NCI-H1417 (cell line): ENCODE measurements around the gene MORC2.

Source experiments
- DNase-seq, 3 experiments: peaks; one replicate each; lab custom pipeline; 2025; lab: John Stamatoyannopoulos, UW

The MORC2 gene

DNA sequence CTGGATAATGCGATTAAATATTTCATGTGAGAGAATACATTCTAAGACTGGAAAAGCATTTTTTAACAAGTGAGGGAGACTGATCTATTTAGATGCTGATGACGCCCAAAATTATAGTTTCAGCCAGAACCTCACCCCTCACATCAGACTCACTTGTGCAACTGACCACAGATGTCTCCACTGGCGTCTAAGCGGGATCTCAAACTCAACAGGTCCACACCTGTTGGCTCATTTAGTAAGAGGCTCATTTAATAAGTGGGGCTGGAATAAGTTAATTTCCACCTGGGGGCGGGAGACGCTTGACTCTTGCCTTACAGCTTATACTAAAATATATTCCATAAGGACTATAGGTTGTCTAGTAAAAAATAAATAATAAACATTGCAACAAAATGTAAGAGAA is 47.5 kb downstream of the MORC2 start:
- peak in 1 of 3 experiments; percentile 47 for DNase-seq

DNA sequence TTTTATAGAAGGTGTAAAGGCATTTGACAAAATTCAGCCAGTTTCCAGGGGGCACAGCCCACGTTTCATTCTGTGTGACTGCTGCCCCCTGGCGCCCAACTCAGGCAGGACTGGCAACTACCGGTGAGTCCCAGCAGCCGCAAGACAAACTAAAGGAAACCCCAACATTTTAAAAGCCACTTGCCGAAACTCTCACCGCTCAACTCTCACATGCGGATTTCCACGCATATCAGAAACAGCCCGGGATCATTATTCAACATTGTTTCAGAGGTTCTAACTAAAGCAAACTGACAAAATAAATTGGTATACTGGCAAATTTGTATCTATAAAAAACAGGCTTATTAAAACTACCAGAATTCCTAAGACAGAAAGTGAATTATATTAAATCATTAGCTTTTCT is 48.2 kb downstream of the MORC2 start:
- DNase-seq, result peak; percentile 34 to 71 (median 41)

DNA sequence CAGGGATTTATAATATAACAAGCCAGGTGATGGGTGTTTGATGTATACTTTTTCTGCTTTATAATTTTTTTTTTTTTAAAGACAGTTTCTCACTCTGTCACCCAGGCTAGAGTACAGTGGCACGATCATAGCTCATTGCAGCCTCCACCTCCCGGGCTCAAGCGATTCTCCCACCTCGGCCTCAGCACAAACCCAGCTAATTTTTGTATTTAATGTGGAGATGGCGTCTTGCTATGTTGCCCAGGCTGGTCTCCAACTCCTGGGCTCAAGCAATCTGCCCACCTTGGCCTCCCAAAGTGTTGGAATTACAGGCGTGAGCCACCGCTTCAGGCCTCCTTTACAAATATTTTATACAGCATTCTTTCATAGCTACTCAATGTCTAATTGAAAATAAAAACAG is 48.6 kb downstream of the MORC2 start:
- no peak for DNase-seq

DNA sequence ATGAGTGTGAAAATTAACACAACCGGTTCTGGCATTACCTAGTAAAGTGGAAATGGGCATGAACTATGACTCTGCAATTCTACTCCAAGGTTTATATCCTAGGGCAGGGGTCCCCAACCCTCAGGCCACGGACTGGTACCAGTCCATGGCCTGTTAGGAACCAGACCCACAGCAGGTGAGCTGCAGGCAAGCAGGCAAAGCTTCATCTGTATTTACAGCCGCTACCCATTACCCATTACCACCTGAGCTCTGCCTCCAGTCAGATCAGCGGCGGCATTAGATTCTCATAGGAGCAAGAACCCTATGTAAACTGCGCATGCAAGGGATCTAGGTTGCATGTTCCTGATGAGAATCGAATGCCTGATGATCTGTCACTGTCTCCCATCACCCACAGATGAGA is 49.8 kb downstream of the MORC2 start:
- DNase-seq, result no peak

DNA sequence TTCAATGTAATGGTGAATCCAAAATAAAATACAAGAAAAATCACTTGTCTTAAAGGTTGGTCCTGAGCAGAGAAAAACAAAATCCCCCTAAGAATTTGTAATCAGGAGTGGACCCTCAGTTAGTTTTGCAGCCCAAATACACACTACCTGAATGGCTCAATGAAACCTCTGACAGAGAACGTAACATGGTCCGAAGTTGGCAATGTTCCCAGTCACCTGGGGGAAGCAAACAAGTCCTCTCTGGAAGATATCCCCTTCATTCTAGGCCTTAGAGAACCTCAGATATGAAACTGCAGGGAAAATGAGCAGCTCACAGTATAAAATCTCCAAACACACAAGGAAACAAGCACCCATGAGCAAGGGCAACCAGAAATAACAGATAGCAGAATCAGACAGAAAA is 58.2 kb downstream of the MORC2 start:
- no peak for DNase-seq

DNA sequence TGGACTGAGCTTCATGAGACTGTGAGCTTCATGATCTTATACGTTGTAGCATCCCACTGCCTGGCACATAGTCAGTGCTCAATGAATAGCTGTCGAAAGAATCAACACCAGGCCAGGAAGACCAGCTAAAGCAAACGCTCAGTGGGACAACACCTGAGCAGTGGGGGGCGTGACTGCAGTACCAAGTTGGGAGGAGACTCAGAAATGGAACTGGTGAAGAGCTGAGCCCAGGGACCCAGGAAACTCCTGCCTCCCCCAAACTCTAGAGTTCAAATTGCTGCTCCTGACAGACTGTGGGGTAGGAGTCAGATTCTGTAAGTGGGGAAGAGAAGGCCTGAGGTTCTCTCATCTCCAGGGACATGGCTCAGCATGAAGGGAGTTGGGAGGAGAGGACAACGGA is 59.3 kb downstream of the MORC2 start:
- DNase-seq, result no peak

DNA sequence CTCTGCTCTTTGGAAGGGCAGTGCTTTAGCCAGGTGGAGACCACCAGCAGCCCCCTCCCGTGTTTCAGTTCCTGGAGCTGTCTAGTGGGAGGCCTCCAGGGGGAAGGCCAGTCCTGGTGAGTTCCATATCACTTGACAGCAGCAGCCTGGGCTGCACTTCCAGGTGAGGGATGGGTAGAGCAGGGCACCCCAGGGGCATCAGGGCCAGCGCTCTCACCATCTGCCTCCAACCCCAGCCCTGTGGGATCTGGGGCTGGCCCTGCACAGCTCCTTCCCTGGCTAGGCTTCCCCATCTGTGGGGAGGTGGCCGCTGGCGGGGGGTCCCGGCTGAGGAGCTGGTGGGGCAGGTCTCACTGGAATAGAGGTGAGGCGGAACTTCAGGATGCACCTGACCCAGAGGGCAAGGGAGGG is 60.5 kb downstream of the MORC2 start:
- DNase-seq, result no peak

DNA sequence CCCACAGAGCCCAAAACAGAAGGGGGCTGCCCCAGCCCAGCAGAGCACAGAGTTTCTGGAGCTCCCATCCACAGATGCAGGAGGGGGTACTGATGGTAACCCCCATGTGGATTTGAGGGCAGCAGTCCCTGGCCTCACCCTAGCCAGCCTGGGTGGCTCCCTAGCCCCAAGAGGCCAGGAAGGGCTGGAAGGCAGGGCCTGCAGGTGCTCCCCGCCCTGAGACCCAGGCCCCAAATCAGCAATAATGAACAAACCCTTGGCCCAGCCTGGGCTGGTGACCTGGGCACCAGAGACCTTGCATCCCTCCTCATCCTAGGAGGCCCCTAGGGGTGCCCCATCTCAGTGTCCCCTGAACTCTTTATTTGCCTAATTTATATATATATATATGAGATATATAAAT is 61.6 kb downstream of the MORC2 start:
- no peak for DNase-seq

DNA sequence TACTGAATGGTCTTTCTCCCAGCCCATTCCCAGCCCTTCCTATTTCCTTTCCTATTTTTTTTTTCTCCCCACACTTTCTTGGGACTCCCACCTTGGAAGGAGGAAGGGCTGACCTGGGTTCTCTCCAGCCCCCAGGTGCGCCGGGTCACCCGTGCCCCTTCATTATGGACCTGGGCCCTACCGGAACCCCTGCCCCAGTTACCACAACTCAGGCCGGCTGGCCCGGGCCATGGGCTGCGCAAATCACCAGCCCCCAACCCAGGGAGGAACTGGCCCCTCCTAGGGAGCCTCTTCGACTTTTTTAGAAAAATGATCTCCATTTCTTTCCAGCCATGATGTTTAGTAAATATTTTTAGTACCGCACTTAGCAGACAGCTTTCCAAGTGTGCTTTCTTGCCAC is 62.2 kb downstream of the MORC2 start:
- no peak for DNase-seq

DNA sequence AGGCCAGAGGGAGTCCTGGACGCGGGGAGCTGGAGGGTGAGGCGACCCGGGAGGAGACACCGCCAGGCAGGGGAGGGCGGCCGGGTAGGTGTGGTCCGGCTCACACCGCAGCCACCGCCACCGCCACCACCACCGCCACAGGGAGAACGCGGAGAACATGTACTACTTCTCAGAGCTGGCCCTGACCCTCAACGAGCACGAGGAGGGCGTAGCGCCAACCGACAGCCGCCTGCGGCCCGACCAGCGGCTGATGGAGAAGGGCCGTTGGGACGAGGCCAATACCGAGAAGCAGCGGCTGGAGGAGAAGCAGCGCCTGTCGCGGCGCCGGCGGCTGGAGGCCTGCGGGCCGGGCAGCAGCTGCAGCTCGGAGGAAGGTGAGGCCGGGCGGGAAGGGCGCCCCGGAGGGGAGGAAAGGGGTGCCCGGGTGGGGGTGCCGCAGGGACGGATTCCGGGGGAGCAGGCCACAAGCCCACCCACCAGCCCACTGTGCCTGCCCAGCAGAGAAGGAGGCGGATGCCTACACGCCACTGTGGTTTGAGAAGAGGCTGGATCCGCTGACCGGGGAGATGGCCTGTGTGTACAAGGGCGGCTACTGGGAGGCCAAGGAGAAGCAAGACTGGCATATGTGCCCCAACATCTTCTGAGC is 62.8 kb downstream of the MORC2 start:
- no peak for DNase-seq

DNA sequence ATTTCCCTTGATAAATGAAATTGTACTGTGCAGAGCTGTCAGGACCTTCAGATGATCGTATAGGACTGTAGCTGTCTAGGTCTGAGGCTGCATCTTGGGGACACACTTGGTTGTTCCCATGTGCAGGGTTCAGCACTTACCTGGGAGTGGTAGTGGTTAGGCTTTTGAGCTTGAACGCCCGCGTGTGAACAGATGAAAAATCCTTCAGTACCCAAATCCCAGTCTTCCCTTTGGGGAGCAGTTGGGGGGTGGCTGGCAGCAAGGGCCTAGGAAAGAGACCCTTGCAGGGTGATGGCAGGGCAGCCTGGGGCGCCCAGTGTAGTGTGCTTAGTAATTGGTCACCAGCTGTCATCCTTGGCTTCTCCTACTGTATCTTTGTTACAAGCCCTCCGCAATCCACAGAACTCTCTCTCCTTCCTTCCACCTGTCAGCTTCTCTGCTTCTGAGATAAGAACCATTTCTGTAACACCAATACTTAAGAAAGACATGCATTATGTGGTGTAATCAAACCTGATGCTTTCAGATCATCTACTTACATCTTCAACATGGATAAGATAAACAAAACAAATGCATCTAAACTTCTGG is 64.6 kb downstream of the MORC2 start:
- no peak for DNase-seq

DNA sequence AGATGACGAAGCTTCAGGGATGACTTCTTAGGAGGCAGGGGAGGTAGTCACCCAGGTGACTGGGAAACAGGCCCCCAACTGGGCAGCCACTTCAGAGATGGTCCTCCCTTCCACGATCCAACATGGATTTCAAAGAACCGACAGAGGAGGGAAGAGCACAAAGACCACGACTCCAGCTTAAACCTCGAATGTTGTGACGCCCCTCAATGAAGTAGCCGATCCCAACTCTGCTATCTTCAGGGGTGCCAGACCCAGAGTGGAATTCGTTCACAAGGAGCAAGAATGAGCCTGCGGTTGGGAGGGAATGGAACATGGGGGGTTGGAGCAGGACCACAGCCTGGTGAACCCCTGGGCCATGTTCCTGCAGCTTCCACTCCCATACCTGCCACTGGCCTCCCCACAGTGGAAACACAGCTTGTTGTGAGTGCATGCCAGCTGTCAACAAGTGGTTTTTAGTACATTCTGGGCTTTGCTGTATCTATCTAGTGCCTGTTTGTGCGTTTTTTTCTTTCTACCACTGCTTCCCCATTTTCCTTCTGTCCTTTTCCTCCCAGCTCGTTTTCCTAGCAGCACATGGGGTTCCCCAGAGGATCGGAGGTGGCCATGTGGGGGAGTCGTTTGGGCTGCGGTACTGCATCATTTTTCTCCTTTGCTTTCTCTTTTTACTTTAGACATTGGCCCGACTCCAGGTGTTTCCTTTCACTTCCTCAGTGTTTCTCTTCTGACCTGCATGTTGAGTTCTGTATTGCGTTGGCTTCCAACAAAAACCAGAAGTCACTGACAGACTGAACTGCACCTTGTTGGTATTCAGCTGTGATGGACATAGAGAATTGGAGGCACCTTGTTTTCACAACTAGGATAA is 65.8 kb downstream of the MORC2 start:
- DNase-seq, result no peak

DNA sequence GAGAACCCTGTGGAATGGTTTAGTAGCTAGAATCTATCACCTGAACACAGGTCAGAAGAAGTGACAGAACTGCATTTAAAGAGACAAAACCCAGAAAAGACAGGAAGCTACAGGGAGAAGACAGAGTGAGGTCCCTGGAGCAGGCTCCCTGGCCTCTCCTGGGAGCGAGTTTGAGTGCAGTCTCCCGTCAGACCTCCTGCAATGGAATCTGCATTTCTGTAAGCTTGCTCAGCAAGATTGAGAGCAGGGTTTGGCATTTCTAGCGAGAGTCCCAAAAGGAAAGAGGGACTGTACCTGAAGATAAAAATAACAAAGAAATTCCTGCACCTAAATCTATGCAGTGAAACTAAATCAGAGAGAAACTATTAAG is 74.2 kb downstream of the MORC2 start:
- DNase-seq, result no peak

DNA sequence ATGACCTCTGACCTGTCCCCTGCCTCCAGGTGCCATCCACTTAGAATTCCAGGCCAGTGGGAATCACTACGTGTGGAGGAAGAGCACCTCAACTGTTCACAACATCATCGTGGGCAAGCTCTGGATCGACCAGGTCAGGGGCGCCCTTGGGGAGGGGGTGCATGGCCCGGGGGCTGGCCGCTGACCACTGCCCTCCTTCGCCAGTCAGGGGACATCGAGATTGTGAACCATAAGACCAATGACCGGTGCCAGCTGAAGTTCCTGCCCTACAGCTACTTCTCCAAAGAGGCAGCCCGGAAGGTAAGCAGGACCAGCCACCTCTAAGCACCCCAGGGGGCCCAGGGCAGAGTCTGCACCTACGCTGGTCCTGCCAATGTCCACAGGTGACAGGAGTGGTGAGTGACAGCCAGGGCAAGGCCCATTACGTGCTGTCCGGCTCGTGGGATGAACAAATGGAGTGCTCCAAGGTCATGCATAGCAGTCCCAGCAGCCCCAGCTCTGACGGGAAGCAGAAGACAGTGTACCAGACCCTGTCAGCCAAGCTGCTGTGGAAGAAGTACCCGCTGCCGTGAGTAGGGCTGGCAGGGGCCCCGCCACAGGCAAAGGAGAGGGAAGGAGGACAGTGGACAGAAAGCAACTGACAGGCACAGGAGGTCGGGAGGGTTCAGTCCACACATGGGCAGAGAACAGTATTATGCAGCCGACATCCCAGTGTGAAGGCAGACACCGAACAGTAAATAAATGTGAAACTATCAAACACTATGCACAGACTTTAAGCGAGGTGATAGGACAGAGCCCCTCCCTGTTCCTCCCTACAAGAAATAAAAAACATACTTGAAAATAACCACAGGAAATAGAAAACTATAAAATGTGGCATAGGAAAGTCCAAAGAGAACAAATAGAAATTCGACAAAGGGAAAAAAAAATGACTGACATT is 74.9 kb downstream of the MORC2 start:
- no peak for DNase-seq

DNA sequence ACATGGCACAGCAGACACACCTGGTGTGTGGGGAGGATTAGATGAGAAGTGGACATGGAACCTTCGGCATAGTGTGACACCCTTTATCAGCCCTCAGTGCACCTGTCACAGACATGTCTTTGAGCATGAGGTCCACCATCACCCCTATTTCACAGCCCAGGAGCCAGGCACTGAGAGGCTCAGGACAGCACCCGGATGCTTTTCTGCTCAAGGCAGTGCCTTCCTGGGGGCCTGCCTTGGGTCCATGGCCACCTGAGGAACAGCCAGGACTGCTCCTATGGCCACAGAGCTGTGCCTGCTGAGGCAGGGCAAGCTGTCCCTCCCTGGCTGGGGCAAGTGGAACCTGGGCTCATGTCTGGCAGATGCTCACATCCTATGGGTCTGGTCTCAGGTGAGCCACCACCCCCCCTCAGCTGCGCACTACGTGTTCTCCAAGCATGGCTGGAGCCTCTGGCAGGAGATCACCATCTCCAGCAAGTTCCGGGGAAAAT is 75.8 kb downstream of the MORC2 start:
- DNase-seq, result no peak

DNA sequence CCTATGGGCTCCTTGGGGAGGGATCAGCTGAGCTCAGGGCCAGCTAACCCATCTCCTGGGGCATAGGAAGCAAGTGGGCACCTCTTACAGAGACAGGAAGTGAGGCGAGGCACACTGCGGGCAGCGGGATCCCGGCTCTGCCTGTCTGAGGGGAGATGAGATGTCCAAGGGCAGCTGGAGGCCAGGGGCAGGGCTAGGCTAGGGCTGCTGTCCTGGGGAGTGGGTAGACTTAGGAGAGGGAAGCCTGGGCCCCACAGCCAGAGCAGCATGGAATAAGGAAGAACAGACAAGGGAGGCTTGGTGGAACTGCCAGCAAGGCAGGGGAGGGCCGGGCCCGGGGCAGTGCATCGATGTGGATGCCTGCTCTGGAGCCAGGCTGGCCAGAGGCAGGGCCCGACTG is 76.3 kb downstream of the MORC2 start:
- DNase-seq, result no peak

DNA sequence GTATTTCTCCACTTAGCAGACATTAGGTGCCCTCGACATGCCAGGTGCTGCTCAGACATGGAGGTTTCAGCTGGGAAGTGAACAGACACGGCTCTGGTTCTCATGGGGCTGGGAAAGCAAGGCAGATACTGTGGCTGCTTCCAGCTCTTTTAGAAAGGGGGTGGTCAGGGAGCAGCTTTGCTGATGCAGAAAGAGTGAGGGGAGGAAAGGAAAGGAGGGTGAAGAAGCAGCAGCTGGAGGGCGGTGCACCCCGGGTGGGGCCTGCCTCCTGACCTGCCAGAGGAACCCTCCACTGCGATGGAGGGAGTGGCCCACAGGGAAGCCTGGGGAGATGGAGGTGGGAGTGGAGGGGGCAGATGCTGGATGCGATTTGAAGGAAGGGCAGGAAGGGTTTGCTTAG is 76.8 kb downstream of the MORC2 start:
- no peak for DNase-seq

DNA sequence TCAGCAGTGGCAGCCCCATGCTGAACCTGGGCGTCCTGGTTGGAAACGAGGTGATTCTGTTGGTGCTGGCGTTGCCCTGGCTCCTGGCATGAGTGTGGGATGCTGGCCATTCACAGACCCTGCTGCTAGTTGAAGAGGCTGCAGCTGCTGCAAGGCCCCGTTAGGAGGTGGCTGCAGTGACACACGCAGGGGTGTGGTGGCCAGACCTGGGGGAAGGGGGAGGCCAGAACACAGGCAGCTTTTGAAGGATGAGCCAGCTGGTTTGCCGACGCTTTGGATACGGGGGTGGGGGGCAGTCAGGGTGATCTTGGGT is 77.2 kb downstream of the MORC2 start:
- DNase-seq, result peak in 1 of 3 experiments; percentile 2

DNA sequence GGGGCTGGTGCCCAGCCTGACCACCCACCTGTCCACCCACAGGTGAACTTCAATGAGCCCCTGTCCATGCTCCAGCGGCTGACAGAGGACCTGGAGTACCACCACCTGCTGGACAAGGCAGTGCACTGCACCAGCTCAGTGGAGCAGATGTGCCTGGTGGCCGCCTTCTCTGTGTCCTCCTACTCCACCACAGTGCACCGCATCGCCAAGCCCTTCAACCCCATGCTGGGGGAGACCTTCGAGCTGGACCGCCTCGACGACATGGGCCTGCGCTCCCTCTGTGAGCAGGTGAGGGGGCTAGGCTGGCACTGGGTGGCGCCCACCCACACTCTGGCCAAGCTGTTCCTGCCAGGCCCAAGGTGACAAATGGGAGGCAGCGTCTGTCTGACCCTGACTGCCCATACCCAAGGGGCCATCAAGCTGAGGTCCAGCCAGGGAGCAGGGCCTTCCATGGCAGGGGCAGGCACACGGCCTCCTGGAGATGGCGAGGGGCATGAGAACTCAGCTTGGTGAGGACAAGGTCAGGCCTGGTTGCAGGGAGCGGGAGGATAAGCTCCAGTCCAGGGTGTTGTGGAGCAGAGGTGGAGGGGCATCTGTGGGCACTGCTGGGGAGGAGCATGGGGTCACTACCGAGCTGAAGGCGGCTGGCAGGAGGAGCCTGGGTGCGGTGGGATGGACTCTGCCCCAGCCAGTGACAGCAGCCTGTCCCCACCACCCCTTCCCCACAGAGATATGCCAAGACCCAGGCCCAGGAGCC is 77.7 kb downstream of the MORC2 start:
- DNase-seq, result peak in 2 of 3 experiments; percentile 1 to 8

DNA sequence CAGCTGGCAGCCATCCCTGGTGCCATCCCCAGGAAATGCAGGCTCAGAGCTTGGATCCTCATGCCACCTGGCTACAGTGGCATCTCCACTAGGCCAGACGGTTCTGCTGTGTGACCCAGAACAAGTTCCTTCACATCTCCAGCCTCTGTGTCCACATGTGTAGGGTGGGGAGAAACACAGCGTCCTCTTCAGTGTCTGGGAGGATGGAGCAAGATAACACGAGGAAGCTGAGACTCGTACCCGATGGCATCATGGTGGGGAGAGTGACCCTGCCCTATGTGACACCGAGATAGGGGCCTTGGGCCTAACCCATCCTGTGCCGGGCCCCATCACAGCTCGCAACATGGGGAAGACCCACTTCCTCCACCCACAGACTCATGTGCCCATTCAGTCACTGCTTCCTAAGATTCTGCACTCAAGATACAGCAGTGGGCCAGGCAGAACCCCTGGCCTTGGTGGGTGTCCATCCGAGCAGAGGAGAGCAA is 78.5 kb downstream of the MORC2 start:
- DNase-seq, result no peak

DNA sequence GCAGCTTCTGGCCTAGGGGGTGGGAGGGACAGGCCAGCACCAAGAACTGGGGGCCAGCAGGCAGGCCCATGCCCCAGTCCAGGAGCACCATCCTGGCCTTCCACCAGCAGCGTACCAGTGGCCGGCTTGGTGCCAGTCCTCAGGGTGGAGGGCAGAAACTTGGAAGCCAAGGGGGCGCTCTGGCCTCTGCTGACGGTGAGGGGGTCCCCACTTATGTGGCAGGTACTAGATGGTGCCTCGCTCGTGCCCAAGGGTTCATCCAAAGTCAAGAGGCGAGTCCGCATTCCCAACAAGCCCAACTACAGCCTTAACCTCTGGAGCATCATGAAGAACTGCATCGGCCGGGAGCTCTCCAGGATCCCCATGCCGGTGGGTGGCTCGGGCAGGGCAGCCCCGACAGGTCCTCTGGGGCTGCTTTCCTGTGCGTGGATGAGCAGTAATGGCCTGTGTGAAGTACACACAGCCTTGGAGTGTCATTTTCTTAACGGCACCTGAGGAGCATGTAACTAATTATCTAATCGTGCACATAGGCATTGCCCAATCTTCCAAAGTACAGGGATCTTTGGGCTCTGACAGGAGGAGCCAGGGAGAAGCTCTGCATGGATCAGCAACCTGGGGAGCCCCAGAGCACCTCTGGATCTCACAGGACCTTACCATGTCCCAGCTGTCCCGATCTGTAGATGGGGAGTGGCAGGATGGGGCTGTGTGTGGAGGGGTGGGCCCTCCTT is 79.1 kb downstream of the MORC2 start:
- DNase-seq, result no peak
